ENCODE results near the gene GHRHR. TPM values are rescaled to one million over a fixed set of nuclear protein-coding genes. Genes with fewer than 3 reads are reported as not detected.

Gene GHRHR
- total and polyA plus RNA-seq, 10 of the 15 experiments (the other 5 are each of a cell fraction or from before 2014, with no cell fraction given): not detected

GRCh38 chr7:30915005-30915601 is 48.6 kb upstream of the GHRHR start (continued):
- TF ChIP-seq, protein P1, sequence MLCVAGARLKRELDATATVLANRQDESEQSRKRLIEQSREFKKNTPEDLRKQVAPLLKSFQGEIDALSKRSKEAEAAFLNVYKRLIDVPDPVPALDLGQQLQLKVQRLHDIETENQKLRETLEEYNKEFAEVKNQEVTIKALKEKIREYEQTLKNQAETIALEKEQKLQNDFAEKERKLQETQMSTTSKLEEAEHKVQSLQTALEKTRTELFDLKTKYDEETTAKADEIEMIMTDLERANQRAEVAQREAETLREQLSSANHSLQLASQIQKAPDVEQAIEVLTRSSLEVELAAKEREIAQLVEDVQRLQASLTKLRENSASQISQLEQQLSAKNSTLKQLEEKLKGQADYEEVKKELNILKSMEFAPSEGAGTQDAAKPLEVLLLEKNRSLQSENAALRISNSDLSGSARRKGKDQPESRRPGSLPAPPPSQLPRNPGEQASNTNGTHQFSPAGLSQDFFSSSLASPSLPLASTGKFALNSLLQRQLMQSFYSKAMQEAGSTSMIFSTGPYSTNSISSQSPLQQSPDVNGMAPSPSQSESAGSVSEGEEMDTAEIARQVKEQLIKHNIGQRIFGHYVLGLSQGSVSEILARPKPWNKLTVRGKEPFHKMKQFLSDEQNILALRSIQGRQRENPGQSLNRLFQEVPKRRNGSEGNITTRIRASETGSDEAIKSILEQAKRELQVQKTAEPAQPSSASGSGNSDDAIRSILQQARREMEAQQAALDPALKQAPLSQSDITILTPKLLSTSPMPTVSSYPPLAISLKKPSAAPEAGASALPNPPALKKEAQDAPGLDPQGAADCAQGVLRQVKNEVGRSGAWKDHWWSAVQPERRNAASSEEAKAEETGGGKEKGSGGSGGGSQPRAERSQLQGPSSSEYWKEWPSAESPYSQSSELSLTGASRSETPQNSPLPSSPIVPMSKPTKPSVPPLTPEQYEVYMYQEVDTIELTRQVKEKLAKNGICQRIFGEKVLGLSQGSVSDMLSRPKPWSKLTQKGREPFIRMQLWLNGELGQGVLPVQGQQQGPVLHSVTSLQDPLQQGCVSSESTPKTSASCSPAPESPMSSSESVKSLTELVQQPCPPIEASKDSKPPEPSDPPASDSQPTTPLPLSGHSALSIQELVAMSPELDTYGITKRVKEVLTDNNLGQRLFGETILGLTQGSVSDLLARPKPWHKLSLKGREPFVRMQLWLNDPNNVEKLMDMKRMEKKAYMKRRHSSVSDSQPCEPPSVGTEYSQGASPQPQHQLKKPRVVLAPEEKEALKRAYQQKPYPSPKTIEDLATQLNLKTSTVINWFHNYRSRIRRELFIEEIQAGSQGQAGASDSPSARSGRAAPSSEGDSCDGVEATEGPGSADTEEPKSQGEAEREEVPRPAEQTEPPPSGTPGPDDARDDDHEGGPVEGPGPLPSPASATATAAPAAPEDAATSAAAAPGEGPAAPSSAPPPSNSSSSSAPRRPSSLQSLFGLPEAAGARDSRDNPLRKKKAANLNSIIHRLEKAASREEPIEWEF (IDR thresholded peaks at IDR 0.05; ENCODE audit: insufficient replicate concordance, low read depth, low read length): no peak
- TF ChIP-seq POLR2AphosphoS2 (IDR thresholded peaks at IDR 0.05; ENCODE audit: low read depth, low read length) (no peak), STAT1 (conservative IDR thresholded peaks at IDR 0.05) (no peak), RAD21 (IDR thresholded peaks at IDR 0.05; ENCODE audit: insufficient read depth, low read depth, low read length) (no peak), HDAC6 (IDR thresholded peaks at IDR 0.05; ENCODE audit: unreplicated experiment) (no peak), CEBPB (IDR thresholded peaks at IDR 0.05; ENCODE audit: borderline replicate concordance in 1 of 2, low read depth in 2 of 2, low read length in 2 of 2) (no peak)
- TF ChIP-seq, protein P2, sequence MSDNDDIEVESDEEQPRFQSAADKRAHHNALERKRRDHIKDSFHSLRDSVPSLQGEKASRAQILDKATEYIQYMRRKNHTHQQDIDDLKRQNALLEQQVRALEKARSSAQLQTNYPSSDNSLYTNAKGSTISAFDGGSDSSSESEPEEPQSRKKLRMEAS (IDR thresholded peaks at IDR 0.05; ENCODE audit: low read depth, low read length): no peak

All from GM12878 (cell line).